Measurements from ENCODE around the gene NAXE. TPM values are rescaled to one million over a fixed set of nuclear protein-coding genes. Genes with fewer than 3 reads are reported as not detected.

NAXE gene
- polyA plus RNA-seq, 3 donors, result 71.1 to 83.0 (median 72.8) TPM

GRCh38 chr1:156643049-156643777, 51.6 kb downstream of the NAXE start:
- DNase-seq, result no peak

- no peak for DNase-seq
Measured at GRCh38 chr1:156643778-156644092, 52.2 kb downstream of the NAXE start.

Other genes with a start within 250 kb of the NAXE start
- 10 to 100 TPM; 13.6 to 26.0 (median 21.5) TPM for gene RHBG, start 222.6 kb upstream of the NAXE start, polyA plus RNA-seq (ENCODE audit: insufficient read length in 3 of 3)
- 10 to 100 TPM; 25.9 to 29.3 (median 26.8) TPM for gene MEF2D, start 91.0 kb upstream of the NAXE start, polyA plus RNA-seq (ENCODE audit: insufficient read length in 3 of 3)
- gene IQGAP3, start 19.2 kb upstream of the NAXE start, polyA plus RNA-seq (ENCODE audit: insufficient read length in 3 of 3), result 10 to 100 TPM; 14.1 to 17.0 (median 14.8) TPM
- gene TTC24, start 12.1 kb upstream of the NAXE start, polyA plus RNA-seq (ENCODE audit: insufficient read length in 3 of 3), result 1 to 10 TPM; 1.0 to 2.2 (median 1.1) TPM
- gene GPATCH4, start 9.7 kb downstream of the NAXE start, polyA plus RNA-seq (ENCODE audit: insufficient read length in 3 of 3), result 10 to 100 TPM; 33.0 to 38.7 (median 36.4) TPM
- gene HAPLN2, start 27.6 kb downstream of the NAXE start, polyA plus RNA-seq (ENCODE audit: insufficient read length in 3 of 3), result under 1 TPM; 0.13 to 0.71 (median 0.64) TPM
- gene BCAN, start 50.3 kb downstream of the NAXE start, polyA plus RNA-seq (ENCODE audit: insufficient read length in 3 of 3), result 1 to 10 TPM in 1 of 3 donors, under 1 TPM in 2; 0.18 to 2.2 (median 0.26) TPM
- 100 to 1,000 TPM; 148 to 171 (median 156) TPM for gene NES, start 85.6 kb downstream of the NAXE start, polyA plus RNA-seq (ENCODE audit: insufficient read length in 3 of 3)
- 100 to 1,000 TPM in 1 of 3 donors, 10 to 100 TPM in 2; 68.5 to 113 (median 93.8) TPM for gene CRABP2, start 113.8 kb downstream of the NAXE start, polyA plus RNA-seq (ENCODE audit: insufficient read length in 3 of 3)
- gene METTL25B, start 136.7 kb downstream of the NAXE start, polyA plus RNA-seq (ENCODE audit: insufficient read length in 3 of 3), result 10 to 100 TPM; 28.6 to 51.8 (median 39.2) TPM
- 10 to 100 TPM; 33.1 to 44.6 (median 39.7) TPM for gene ISG20L2, start 137.0 kb downstream of the NAXE start, polyA plus RNA-seq (ENCODE audit: insufficient read length in 3 of 3)
- 10 to 100 TPM; 69.0 to 76.6 (median 74.0) TPM for gene MRPL24, start 149.3 kb downstream of the NAXE start, polyA plus RNA-seq (ENCODE audit: insufficient read length in 3 of 3)
- 100 to 1,000 TPM; 267 to 298 (median 284) TPM for gene HDGF, start 159.9 kb downstream of the NAXE start, polyA plus RNA-seq (ENCODE audit: insufficient read length in 3 of 3)
- 100 to 1,000 TPM; 108 to 113 (median 113) TPM for gene PRCC, start 175.8 kb downstream of the NAXE start, polyA plus RNA-seq (ENCODE audit: insufficient read length in 3 of 3)
- gene SH2D2A, start 225.1 kb downstream of the NAXE start, polyA plus RNA-seq (ENCODE audit: insufficient read length in 3 of 3), result under 1 TPM; 0.65 to 0.99 (median 0.91) TPM